HG03039 (cell line): ENCODE measurements around the gene GH1.
"Not testable (repeated sequence)": the region's sequence is repeated elsewhere in the genome, so short reads cannot be mapped to it uniquely, and the experiment has no call there.

Experiments
- ATAC-seq: cut with Tn5 transposase; IDR thresholded peaks from one replicate; pipeline ENCODE4 v1.9.1; 2021; ENCODE audit warnings: mild to moderate bottlenecking, moderate library complexity; ENCODE audit not compliant: unreplicated experiment

GH1 gene

GRCh38 chr17:63918789-63919305 is at the start of gene GH1:
Gene GH1 (minus strand): TSS chr17:63918839. CDS start chr17:63918776, 63 bp downstream.
- ATAC-seq: not testable (repeated sequence)

GRCh38 chr17:63967953-63968352 is 49.3 kb upstream of the GH1 start:
- ATAC-seq: no peak

- no peak for ATAC-seq
Measured at GRCh38 chr17:63966646-63967264, 48.1 kb upstream of the GH1 start.

GRCh38 chr17:63963123-63963522 is 44.5 kb upstream of the GH1 start:
- no peak for ATAC-seq

DNA sequence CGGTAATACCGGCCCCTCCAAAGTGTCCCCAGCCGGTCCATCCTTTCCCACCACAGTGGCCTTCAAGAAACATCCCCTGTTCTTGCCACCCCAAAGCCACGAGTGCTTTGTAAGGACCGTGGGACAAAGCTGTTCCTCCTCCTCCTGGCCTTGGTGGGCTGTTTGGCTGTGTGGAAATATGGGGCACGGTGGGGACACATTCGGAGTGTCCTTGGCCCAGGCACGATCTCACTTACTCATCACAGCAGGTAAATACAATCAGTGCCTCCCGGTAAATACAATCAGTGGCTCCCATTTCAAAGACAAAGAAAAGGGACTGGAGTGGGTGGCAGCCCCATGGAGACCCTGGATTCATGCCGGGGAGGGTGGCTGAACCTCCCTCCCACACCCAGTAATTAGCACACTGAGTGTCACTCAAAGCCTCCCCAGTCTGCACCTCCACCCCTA is 43.7 kb upstream of the GH1 start:
- ATAC-seq: no peak

- no peak for ATAC-seq
Measured at GRCh38 chr17:63961355-63962212, 42.9 kb upstream of the GH1 start.

GRCh38 chr17:63960430-63960829 is 41.8 kb upstream of the GH1 start:
- ATAC-seq: no peak

DNA sequence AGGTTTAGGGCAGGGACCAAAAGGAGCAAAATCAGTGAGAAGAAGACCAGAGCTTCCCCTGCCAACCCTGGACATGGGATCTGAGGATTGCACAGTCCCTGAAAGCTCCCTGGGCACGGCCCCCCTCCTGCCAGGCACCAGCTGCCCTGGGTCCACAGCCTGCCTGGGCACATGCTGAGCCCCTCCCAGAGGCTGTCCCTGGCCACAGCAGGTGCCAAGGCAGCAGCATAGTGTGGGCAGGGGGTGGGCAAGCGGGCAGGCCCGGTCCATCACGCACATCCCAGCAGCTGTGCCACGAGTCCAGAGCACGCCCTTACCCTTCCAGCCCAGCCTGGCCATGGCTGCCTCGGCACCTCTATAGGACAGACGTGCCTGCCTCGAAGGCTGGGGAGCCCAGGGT is 41.4 kb upstream of the GH1 start:
- no peak for ATAC-seq

- no peak for ATAC-seq
Measured at GRCh38 chr17:63956296-63956920, 37.8 kb upstream of the GH1 start.

GRCh38 chr17:63955791-63956190 is 37.2 kb upstream of the GH1 start:
- no peak for ATAC-seq

DNA sequence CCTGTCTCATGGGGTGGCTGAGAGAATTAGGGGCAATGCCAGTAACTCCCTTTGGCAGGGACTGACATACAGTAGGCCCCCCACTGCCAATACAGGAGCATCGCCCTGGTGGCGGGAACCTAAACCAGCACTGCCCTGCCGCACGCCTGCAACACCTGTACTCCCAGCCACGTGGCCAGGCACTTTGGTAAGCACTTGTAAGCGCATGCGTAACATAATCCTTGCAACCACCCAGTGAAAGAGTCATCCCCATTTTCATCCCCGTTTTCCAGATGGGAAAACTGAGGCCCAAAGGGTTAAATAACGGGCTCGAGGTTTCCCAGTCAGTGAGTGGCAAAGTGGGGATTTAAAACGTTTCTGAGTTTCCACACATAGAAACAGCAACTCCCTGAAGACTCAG is 36.6 kb upstream of the GH1 start:
- no peak for ATAC-seq

- no peak for ATAC-seq
Measured at GRCh38 chr17:63954402-63955063, 35.9 kb upstream of the GH1 start.

GRCh38 chr17:63950940-63951907 is 32.6 kb upstream of the GH1 start:
- no peak for ATAC-seq

DNA sequence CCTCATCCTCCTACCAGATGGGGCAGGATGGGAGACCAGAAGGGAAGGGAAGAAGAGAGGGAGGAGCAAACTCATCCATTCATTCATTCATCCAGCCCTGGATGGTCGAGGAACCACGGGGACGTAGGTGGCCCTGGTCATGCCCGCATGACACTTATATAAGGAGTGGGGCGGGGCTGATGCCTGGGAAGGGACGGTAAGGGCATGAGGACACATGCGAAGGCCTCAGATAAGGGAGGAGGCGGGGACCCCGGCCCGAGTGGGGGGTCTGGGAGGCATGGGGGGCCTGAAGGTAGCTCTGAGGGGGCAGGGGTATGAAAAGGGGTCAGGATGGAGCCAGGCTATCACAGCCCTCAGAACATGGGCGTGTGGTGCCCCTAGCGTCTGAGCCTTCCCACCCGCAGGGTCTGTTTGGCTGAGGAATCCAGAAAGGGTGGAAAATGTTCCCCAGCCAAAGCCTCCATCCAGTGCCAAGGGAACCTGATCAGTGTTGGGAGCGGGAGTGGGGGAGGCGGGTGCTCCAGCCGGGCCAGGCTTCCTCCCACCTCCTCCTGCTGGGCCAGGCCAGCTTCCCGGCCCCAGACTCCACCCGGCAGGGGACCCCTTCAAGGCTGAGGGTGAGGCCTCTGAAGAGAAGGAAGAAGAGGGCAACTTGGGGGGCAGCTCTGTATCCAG is 31.1 kb upstream of the GH1 start:
- ATAC-seq: no peak

GRCh38 chr17:63948521-63948920 is 29.9 kb upstream of the GH1 start:
- no peak for ATAC-seq

GRCh38 chr17:63947711-63948330 is 29.2 kb upstream of the GH1 start:
- ATAC-seq: no peak

DNA sequence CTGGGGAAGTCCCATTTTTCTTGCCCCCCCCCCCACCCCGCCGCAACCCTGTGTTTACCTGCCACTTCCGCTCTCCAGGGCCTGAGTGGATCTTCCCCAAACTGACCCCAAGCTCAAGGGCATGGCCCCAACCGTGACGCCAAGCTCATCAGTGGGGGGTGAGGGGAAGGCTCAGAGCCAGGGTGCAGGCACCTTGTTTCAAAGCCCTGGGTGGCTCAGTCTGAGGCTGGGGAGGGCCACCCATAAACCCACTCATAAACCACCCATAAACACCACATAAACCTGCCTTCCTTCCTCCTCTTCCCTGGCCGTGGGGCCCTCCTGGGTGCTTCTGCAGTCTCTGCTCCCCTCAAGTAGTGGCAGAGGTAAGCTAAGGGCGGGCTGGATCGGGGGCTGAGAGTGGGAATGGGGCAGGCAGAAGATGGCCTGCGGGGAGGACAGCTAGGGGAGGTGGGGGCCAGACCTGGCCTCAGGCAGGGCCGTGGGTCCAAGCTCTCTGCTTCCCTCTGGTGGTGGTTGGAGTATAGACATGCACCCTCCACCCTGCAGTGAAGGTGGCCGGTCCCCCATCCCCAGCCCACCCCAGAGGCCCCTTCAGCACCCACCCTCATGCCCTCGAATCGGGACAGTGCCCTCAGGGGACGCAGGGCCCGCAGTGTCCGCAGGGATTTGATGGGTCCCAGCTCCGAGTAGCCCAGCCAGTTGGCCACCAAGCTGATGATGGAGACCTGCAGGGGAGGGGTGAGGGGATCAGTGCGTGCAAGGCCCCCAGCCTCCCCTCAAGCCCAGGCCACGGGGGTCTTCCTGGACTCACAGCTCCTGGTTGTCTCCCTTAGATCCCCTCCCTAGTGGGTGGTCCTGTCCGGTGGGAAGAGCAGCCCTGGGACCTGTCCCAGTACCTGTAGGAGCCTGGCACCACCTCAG is 28.1 kb upstream of the GH1 start:
- ATAC-seq: no peak
